A549 (cell line): Measurements from ENCODE around the gene SLC25A5. TPM values are rescaled to one million over a fixed set of nuclear protein-coding genes. Genes with fewer than 3 reads are reported as not detected.

Source experiments
- ATAC-seq, 2 experiments: fragments of 200-7000 bp in 1 of 2; fragments of >200 bp in 1 of 2; cut with Nextera tagmentation in 1 of 2; cut with Tn5 transposase in 1 of 2; 3 replicates each; pipeline versions ENCODE4 v1.8.0 to v1.9.1; 2018 to 2020; ENCODE audit warnings: mild to moderate bottlenecking in 1 of 2, moderate library complexity in 1 of 2
- CTCF ChIA-PET: fragments of 300-600 bp; sonication (Branson Sonifier 250); formaldehyde crosslinking; extraction: SDS; loops from one replicate; lab custom pipeline; 2021; ENCODE audit warnings: antibody characterized with exemption, inconsistent platforms; lab: Yijun Ruan, JAX
- POLR2A ChIA-PET: fragments of 350-600 bp; formaldehyde crosslinking; extraction: SDS; loops from one replicate; lab custom pipeline; 2021; ENCODE audit warnings: antibody characterized with exemption, inconsistent platforms; lab: Yijun Ruan, JAX
- DNase-seq, 2 experiments: peaks; one replicate each; pipeline versions ENCODE4 v3.0.0 to v3.0.0-alpha.2; 2011 to 2016; ENCODE audit warnings: low read depth in 1 of 2, low spot score in 1 of 2
- FAIRE-seq: peaks from 2 replicates; lab custom pipeline; 2011; peaks lifted over from hg19 to GRCh38; lab: Jason Lieb, UNC
- H3K27ac ChIP-seq, 2 experiments: fragments of >200 bp; sonication (Bioruptor Twin); formaldehyde crosslinking; 3 replicates each; pipeline ENCODE4 v1.5.1; 2016 to 2017
- H3K4me1 ChIP-seq: fragments of >200 bp; sonication (Bioruptor Twin); formaldehyde crosslinking; 3 replicates; pipeline ENCODE4 v1.6.1; 2016
- H3K4me2 ChIP-seq: fragments of >200 bp; sonication (Bioruptor Twin); formaldehyde crosslinking; 3 replicates; pipeline ENCODE4 v1.6.1; 2016
- H3K4me3 ChIP-seq: fragments of >200 bp; sonication (Bioruptor Twin); formaldehyde crosslinking; 3 replicates; pipeline ENCODE4 v1.5.1; 2016
- H3K9me3 ChIP-seq: fragments of >200 bp; sonication (Bioruptor Twin); formaldehyde crosslinking; 3 replicates; pipeline ENCODE4 v1.6.1; 2016
- CHD2 ChIP-seq: fragments of 150-350 bp; IDR thresholded peaks from 2 replicates; pipeline ENCODE4 v1.6.1; 2014; ENCODE audit warnings: low read length; ENCODE audit not compliant: partially characterized antibody
- CHD4 ChIP-seq: fragments of 200-600 bp; sonication (generic); IDR thresholded peaks from 2 replicates; pipeline ENCODE4 v1.6.1; 2016; ENCODE audit warnings: antibody characterized with exemption, mild to moderate bottlenecking, borderline replicate concordance
- EP300 ChIP-seq, 2 experiments: fragments of >200 bp; sonication (Bioruptor Twin); formaldehyde crosslinking; IDR thresholded peaks; 2 replicates in 1 of 2; 3 replicates in 1 of 2; pipeline ENCODE4 v1.6.1; 2016 to 2017
- FOSB ChIP-seq: fragments of 250-450 bp; sonication (Bioruptor Pico); IDR thresholded peaks from 2 replicates; pipeline ENCODE4 v1.5.0; 2020; ENCODE audit warnings: mild to moderate bottlenecking, moderate library complexity
- FOSL2 ChIP-seq, 2 experiments: fragments of 450-650 bp in 1 of 2; fragments of >200 bp in 1 of 2; sonication (Bioruptor Twin) in 1 of 2; formaldehyde crosslinking; IDR thresholded peaks; 2 replicates each; pipeline versions ENCODE4 v1.5.0 to v1.6.1; 2016 to 2020; ENCODE audit warnings: mild to moderate bottlenecking in 1 of 2, moderate library complexity in 1 of 2
- FOXS1 ChIP-seq: fragments of 250-450 bp; sonication (Bioruptor Pico); IDR thresholded peaks from 2 replicates; pipeline ENCODE4 v1.5.0; 2020; ENCODE audit warnings: mild to moderate bottlenecking, moderate library complexity
- GATA3 ChIP-seq: IDR thresholded peaks from 2 replicates; pipeline ENCODE4 v1.6.1; 2012; ENCODE audit warnings: borderline replicate concordance
- JUN ChIP-seq, 2 experiments: fragments of >200 bp; sonication (Bioruptor Twin); formaldehyde crosslinking; IDR thresholded peaks; 2 replicates in 1 of 2; 3 replicates in 1 of 2; pipeline ENCODE4 v1.6.1; 2016 to 2017
- JUNB ChIP-seq: fragments of >200 bp; sonication (Bioruptor Twin); formaldehyde crosslinking; IDR thresholded peaks from 2 replicates; pipeline ENCODE4 v1.6.1; 2016
- KDM1A ChIP-seq: fragments of 200-600 bp; sonication (generic); IDR thresholded peaks from 2 replicates; pipeline ENCODE4 v1.6.1; 2016; ENCODE audit warnings: low read depth, mild to moderate bottlenecking
- MAZ ChIP-seq: fragments of 150-350 bp; IDR thresholded peaks from 2 replicates; pipeline ENCODE4 v1.6.1; 2014; ENCODE audit warnings: antibody characterized with exemption, low read depth, low read length, borderline replicate concordance
- POLR2A ChIP-seq: IDR thresholded peaks from 2 replicates; pipeline ENCODE4 v1.6.1; 2012; ENCODE audit warnings: mild to moderate bottlenecking, low read length
- RAD21 ChIP-seq, 2 experiments: fragments of >200 bp in 1 of 2; sonication (Bioruptor Twin) in 1 of 2; formaldehyde crosslinking in 1 of 2; IDR thresholded peaks in 1 of 2; conservative IDR thresholded peaks in 1 of 2; 2 replicates in 1 of 2; 3 replicates in 1 of 2; pipeline ENCODE4 v1.6.1; 2012 to 2018; ENCODE audit warnings: inconsistent platforms in 1 of 2
- RCOR1 ChIP-seq: fragments of 150-350 bp; IDR thresholded peaks from 2 replicates; pipeline ENCODE4 v1.6.1; 2014; ENCODE audit warnings: antibody characterized with exemption, low read length, low read depth
- RFX5 ChIP-seq: fragments of 450-650 bp; IDR thresholded peaks from 2 replicates; pipeline ENCODE4 v1.7.1; 2014; ENCODE audit warnings: antibody characterized with exemption, mild to moderate bottlenecking, moderate library complexity
- SMC3 ChIP-seq: fragments of >200 bp; sonication (Bioruptor Twin); formaldehyde crosslinking; IDR thresholded peaks from 3 replicates; pipeline ENCODE4 v1.6.1; 2018; ENCODE audit warnings: inconsistent platforms
- ZC3H11A ChIP-seq: fragments of 450-650 bp; IDR thresholded peaks from 2 replicates; pipeline ENCODE4 v1.6.1; 2014; ENCODE audit warnings: antibody characterized with exemption, mild to moderate bottlenecking
- ZFP36 ChIP-seq: fragments of 450-650 bp; IDR thresholded peaks from 2 replicates; pipeline ENCODE4 v1.6.1; 2014; ENCODE audit warnings: borderline replicate concordance; ENCODE audit not compliant: partially characterized antibody
- WGBS: methylation state at CpG from one replicate; pipeline ENCODE4 v1.1.6; 2017; ENCODE audit errors: missing lambda C conversion rate; 5-methylcytosine and 5-hydroxymethylcytosine counted together
- polyA plus RNA-seq, 4 experiments: library from polyadenylated mRNA; depleted of rRNA in 3 of 4; stranded (reverse); fragments of >200 nt; fragmentation: RNase III in 1 of 4; extraction: RNeasy Plus Mini Kit Qiagen cat#74134 plus additional on column Dnase treatment in 1 of 4; gene quantifications; 2 replicates in 3 of 4; 3 replicates in 1 of 4; pipeline ENCODE4 v1.2.3, GENCODE V29; 2011 to 2017
- TF ChIP-seq, protein P1 (sequence below): IDR thresholded peaks from 2 replicates; pipeline ENCODE4 v1.6.1; 2012
- TF ChIP-seq, protein P2 (sequence below): fragments of 250-450 bp; sonication (Bioruptor Pico); IDR thresholded peaks from 2 replicates; pipeline ENCODE4 v1.5.0; 2021; ENCODE audit warnings: mild to moderate bottlenecking, moderate library complexity, borderline replicate concordance
- TF ChIP-seq, protein P3 (sequence below): fragments of >200 bp; sonication (Bioruptor Twin); formaldehyde crosslinking; IDR thresholded peaks from 3 replicates; pipeline ENCODE4 v1.6.1; 2016
- TF ChIP-seq, protein P4 (sequence below): IDR thresholded peaks from 2 replicates; pipeline ENCODE4 v1.6.1; 2012; ENCODE audit warnings: low read depth, borderline replicate concordance
- TF ChIP-seq, protein P5 (sequence below): fragments of >200 bp; sonication (Bioruptor Twin); formaldehyde crosslinking; IDR thresholded peaks from 2 replicates; pipeline ENCODE4 v1.6.1; 2016

SLC25A5 gene
- polyA plus RNA-seq, 2 of the 4 experiments (the other 2 are of a cell fraction) = 625 to 739 TPM

DNA sequence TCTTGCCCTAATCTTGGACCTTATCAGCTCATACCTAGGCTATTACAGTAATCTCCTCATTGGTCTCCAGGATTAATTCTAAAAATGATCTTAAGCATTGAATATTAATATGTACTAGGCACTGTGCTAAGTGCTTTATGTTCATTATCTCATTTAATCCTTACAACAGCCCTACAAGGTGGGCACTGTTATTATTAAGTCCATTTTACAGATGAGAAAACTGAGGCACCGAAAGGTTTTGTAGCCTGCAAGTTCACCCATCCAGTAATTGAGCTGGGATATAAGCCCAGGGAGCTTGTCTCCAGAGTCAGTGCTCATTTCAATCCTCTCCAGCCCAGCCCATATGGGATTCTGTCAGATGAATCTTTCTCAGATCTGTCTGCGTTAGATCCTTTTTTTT lies 48.3 kb upstream of the SLC25A5 start:
- ATAC-seq (no peak), FAIRE-seq (no peak), DNase-seq (no peak)
- ChIA-PET POLR2A (no interaction called here), CTCF (interaction anchor here (0.6 to 1.1 kb wide), 2 partner anchors 26 to 306 kb away, joined by 3 read pairs; no protein-coding TSS in a partner anchor)
- Histone ChIP-seq H3K4me1 (peaks cover 10% of the 10 kb centered on the region; the same call in 2 of the 3 replicates), H3K4me2 (no peak overlapping the region), H3K27ac (no peak overlapping the region), H3K9me3 (no peaks in the 10 kb centered on the region), H3K4me3 (no peak overlapping the region)
- WGBS = 89% methylated on average over 2 of the region's 2 CpGs
- TF ChIP-seq KDM1A = no peak
- TF ChIP-seq FOSB (CRISPR knock-in tag) = no peak
- no peak for TF ChIP-seq JUNB
- no peak for TF ChIP-seq MAZ
- TF ChIP-seq, protein P1, sequence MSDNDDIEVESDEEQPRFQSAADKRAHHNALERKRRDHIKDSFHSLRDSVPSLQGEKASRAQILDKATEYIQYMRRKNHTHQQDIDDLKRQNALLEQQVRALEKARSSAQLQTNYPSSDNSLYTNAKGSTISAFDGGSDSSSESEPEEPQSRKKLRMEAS = no peak
- no peak for TF ChIP-seq ZC3H11A
- TF ChIP-seq, protein P2, sequence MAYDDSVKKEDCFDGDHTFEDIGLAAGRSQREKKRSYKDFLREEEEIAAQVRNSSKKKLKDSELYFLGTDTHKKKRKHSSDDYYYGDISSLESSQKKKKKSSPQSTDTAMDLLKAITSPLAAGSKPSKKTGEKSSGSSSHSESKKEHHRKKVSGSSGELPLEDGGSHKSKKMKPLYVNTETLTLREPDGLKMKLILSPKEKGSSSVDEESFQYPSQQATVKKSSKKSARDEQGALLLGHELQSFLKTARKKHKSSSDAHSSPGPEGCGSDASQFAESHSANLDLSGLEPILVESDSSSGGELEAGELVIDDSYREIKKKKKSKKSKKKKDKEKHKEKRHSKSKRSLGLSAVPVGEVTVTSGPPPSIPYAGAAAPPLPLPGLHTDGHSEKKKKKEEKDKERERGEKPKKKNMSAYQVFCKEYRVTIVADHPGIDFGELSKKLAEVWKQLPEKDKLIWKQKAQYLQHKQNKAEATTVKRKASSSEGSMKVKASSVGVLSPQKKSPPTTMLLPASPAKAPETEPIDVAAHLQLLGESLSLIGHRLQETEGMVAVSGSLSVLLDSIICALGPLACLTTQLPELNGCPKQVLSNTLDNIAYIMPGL (CRISPR knock-in tag) = no peak
- no peak for TF ChIP-seq GATA3
- no peak for TF ChIP-seq RAD21 (conservative IDR thresholded peaks at IDR 0.05 in 1 of 2, IDR thresholded peaks at IDR 0.05 in 1 of 2)
- TF ChIP-seq CHD4 = no peak
- no peak for TF ChIP-seq FOXS1 (CRISPR knock-in tag)

DNA sequence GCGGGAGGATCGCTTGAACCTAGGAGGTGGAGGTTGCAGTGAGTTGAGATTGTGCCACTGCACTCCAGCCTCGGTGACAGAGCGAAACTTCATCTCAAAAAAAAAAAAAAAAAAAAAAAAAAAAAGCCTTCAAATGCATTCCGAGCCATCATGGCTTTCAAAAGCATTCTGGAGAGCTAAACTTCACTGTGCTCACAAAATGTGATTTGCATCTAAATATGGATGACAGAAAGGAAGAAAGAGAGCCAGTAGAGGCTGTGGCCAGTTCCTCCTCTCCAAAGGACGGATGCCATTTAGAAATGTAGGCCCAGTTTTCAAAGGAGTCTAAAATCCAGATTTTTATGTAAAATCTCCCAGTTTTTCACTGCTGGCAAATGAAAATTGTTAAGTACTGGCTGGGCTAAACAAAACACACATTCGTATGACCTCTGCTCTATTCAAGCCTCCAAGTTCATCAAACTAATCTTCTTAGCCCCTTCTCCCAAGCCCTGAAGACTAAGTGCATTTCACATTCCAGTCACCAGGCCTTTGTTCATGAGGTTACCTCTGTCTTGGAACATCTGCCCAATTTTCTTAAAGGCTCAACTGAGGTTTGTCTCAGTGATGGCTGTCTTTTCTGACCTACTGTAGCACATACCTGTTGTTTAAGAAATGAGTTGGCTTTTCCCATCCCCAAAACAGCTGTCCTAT lies 47.1 kb upstream of the SLC25A5 start:
- peaks cover 10% of the 10 kb centered on the region; the same call in 2 of the 3 replicates for H3K4me1 ChIP-seq
- no peak for TF ChIP-seq SMC3
- FAIRE-seq (no peak), ATAC-seq (no peak), DNase-seq (no peak)
- no peak overlapping the region for H3K27ac ChIP-seq
- H3K9me3 ChIP-seq = no peaks in the 10 kb centered on the region
- H3K4me2 ChIP-seq = no peak overlapping the region
- no peak overlapping the region for H3K4me3 ChIP-seq
- 97% methylated on average over 7 of the region's 7 CpGs for WGBS
- CTCF ChIA-PET = interaction anchor here (1.2 kb wide), 1 partner anchor 91 kb away, joined by 3 read pairs; no protein-coding TSS in a partner anchor
- POLR2A ChIA-PET = no interaction called here

DNA sequence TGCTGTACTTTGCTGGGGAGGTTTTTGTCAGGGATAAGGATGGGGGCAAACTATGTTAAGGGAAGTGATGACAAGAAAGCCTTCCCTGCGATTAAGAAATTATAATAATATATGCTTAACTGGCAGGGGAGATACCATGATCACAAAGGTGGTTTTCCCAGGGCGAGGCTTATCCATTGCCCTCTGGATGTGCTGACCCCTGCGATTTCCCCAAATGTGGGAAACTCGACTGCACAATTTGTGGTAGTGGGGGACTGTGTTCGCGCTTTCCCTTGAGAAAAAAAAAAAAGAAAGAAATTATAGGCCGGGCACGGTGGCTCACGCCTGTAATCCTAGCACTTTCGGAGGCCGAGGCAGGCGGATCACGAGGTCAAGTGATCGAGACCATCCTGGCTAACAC lies 44.6 kb upstream of the SLC25A5 start:
- no peak for DNase-seq
- 93% methylated on average over 14 of the region's 14 CpGs for WGBS
- H3K4me3 ChIP-seq = no peak overlapping the region
- H3K27ac ChIP-seq = no peak overlapping the region
- no peak for ATAC-seq
- CTCF ChIA-PET = no interaction called here
- TF ChIP-seq EP300 (IDR thresholded peaks at IDR 0.05) = no peak
- no peak for TF ChIP-seq CHD4
- TF ChIP-seq RCOR1 = no peak
- no peak for TF ChIP-seq RFX5
- TF ChIP-seq, protein P1 = no peak
- no peak for TF ChIP-seq FOSL2 (IDR thresholded peaks at IDR 0.05)
- TF ChIP-seq FOSL2 (CRISPR knock-in tag; IDR thresholded peaks at IDR 0.05) = no peak
- 0 out of 5 replicates have a peak, but pooled peaks of 1 of the 2 experiments have one; percentile 40 for TF ChIP-seq JUN (IDR thresholded peaks at IDR 0.05)
- TF ChIP-seq, protein P3, sequence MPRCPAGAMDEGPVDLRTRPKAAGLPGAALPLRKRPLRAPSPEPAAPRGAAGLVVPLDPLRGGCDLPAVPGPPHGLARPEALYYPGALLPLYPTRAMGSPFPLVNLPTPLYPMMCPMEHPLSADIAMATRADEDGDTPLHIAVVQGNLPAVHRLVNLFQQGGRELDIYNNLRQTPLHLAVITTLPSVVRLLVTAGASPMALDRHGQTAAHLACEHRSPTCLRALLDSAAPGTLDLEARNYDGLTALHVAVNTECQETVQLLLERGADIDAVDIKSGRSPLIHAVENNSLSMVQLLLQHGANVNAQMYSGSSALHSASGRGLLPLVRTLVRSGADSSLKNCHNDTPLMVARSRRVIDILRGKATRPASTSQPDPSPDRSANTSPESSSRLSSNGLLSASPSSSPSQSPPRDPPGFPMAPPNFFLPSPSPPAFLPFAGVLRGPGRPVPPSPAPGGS = peak; percentile 35; the same call in 1 of the 3 replicates
- no peak for TF ChIP-seq GATA3
- TF ChIP-seq MAZ = no peak
- TF ChIP-seq, protein P4, sequence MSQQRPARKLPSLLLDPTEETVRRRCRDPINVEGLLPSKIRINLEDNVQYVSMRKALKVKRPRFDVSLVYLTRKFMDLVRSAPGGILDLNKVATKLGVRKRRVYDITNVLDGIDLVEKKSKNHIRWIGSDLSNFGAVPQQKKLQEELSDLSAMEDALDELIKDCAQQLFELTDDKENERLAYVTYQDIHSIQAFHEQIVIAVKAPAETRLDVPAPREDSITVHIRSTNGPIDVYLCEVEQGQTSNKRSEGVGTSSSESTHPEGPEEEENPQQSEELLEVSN = no peak
- no peak for TF ChIP-seq RAD21 (conservative IDR thresholded peaks at IDR 0.05 in 1 of 2, IDR thresholded peaks at IDR 0.05 in 1 of 2)
- TF ChIP-seq, protein P5, sequence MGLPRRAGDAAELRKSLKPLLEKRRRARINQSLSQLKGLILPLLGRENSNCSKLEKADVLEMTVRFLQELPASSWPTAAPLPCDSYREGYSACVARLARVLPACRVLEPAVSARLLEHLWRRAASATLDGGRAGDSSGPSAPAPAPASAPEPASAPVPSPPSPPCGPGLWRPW = no peak
- TF ChIP-seq ZFP36 = no peak
- TF ChIP-seq CHD2 = no peak
- no peak for TF ChIP-seq KDM1A
- TF ChIP-seq POLR2A = peak; percentile 35
- TF ChIP-seq, all 56 proteins: peak for 3
- FAIRE-seq = no peak
- no peaks in the 10 kb centered on the region for H3K9me3 ChIP-seq
- POLR2A ChIA-PET = no interaction called here
- peaks cover 23% of the 10 kb centered on the region for H3K4me1 ChIP-seq
- no peak overlapping the region for H3K4me2 ChIP-seq
